Non-pigmented ciliary epithelial cell (primary cell): Measurements from ENCODE around the gene FAM210A.

ENCODE experiments used
- DNase-seq: peaks from one replicate; pipeline ENCODE4 v3.0.0-alpha.2; 2010; ENCODE audit warnings: low read depth

The FAM210A gene

DNA sequence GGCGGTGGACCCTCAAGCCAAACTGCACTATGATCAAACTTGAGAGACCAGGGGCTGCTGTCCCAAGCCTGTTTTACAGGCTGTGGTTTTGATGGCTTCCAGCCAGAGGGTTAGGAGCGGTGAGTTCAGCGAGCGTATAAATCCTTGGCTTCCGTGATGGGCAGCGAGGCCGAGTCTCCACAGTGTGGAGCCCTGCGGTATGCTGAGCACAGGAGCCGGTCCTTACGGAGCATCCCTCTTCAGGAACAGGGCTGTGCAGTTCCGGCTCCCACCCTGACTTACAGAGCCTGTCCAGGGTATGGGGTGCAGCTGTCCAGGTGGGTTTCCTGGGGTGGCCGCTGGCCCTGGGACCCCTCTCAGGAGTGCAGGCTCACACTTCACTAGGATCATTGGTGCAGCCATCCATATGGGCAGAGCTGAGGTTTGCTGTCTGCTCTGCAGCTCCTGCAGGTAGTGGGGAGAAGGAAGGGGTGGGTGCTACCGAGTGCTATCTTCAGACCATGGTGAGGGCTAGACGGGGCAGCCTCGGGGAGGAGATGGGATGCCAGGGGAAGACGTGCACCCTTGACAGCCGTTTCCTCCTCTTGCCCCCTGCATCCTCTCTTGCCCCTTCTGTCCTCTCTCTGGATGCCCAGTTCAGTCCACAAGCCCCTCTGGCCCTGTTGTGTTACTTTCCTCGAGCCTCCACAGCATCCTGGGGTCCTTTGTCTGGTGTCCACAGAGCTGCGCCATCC lies 104.3 kb downstream of the FAM210A start:
- DNase-seq = no peak

GRCh38 chr18:13621446-13621849 lies 104.9 kb downstream of the FAM210A start:
- DNase-seq = no peak

DNA sequence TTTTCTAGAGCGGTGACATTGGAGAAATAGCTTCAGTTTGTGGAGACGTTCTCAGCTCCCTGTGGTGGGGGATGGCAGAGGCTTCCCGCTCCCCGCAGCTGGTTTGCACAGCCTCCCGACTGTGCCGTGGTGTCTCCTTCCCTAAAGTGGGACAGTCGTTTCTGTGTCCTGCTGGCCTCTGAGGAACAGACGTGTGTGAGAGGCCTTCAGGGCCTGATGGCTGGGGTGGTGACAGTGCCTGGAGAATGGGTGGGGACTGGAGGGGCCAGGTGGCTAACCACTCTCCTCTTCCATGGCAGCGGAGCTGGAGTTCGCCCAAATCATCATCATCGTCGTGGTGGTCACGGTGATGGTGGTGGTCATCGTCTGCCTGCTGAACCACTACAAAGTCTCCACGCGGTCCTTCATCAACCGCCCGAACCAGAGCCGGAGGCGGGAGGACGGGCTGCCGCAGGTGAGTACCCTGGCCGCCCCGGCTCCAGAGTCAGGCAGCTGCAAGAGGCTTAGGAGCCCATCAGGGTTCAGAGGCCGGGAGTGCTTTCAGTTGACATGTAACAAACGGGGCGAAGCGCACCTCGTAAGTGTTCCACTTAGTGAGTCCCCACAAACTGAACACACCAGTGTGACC lies 105.4 kb downstream of the FAM210A start:
- no peak for DNase-seq

DNA sequence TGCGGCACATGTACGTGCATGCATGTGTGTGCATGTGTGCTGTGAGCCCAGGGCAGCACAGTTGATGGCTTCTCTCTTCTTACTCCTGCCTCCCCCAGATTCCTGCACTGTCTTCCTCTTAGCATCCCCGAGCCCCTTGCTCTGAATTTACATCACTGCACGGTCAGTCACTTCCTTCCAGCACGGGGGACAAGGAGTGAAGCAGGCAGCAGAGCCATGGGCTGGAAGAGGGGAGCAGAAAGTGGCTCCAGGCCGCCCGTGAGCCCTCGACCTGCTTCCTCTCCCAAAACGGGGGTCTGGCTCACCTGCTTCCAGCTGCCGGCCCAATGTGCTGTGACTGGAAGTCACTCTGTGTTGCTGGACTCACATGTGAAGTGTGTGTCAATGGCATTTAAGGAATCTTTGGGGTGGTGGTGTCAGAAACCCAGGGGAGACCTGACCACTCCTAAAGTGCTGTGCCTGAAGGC lies 106.1 kb downstream of the FAM210A start:
- no peak for DNase-seq

- no peak for DNase-seq
These were observed 106.7 kb downstream of the FAM210A start for GRCh38 chr18:13619505-13620205.

GRCh38 chr18:13618760-13619438 lies 107.5 kb downstream of the FAM210A start:
- no peak for DNase-seq

GRCh38 chr18:13617826-13618515 lies 108.4 kb downstream of the FAM210A start:
- DNase-seq = no peak

GRCh38 chr18:13616525-13617035 lies 109.8 kb downstream of the FAM210A start:
- no peak for DNase-seq

DNA sequence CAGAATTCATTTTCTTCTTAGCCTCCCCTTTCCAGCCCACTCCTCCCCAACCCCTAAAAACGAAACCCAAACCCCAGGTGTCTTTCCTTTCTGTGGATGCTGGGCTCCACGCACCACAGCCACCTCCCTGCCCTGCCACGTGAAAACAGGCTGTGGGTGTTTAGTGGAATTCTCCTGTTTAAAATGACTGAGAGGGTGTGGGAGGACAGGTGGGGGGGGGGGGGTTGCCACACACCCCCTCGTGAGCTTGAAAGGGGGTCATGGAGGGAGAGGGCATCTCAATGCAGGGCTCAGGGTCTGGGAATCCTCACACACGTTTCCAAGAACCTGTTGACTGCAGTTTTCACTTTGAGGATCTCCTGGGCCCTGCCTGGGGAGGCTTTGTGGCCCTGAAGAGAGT lies 110.3 kb downstream of the FAM210A start:
- DNase-seq = no peak

- DNase-seq = no peak
These were observed 110.9 kb downstream of the FAM210A start for GRCh38 chr18:13615432-13615861.

GRCh38 chr18:13614641-13615288 lies 111.6 kb downstream of the FAM210A start:
- no peak for DNase-seq

DNA sequence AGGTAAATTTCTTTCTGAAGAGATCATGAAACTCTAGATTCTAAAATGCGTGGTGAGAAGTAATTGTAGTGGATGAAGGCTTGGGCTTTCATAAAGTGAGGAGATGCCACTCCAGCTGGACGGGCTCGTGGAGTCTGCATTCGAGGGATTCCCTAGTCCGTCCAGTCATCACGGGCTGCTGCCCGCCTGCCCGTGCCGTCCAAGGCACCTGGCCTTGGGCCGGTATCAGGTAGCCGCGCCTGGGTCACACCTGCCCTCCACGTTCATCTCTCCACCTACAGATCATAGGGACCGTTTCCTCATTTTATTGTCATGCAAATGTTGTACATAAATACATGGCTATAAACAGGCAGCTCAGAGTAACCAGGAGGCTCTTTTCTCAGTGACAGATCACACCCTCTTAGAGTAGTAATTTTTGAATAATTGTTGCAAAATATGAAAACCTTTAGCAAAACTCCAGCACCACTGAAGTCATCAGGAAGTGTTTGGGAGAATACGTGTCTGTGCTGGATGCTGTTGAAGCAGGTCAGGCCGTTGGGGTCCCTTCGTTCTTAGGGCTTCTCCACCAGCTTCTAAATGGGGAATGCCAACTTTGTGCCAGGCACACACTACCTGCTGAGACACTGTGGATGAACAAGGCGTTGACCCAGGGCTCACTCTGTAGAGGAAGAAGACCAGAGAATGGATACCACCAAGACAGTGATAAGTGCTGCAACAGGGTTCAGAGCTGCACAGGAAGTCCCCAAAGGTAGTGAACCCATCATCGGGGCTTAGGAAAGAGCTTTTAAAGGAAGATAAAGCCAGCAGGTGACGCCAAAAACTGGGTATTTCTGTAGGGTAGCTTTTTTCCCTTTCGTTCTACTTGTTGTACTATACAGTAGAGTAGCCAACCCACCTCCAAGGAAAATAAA lies 112.5 kb downstream of the FAM210A start:
- no peak for DNase-seq
